H1 (cell line): ENCODE data around the gene BUD23. TPM values are rescaled to one million over a fixed set of nuclear protein-coding genes. Genes with fewer than 3 reads are reported as not detected.
A peak's percentile ranks its signal among the peaks of the same experiment; 100 is the strongest.

Experiments used
- CTCF ChIA-PET: fragments of 300-600 bp; sonication (Branson Sonifier 250); formaldehyde crosslinking; loops from one replicate; lab custom pipeline; 2021; ENCODE audit not compliant: partially characterized antibody; lab: Charles Lee
- POLR2A ChIA-PET: fragments of 300-600 bp; sonication (Branson Sonifier 250); formaldehyde crosslinking; loops from one replicate; lab custom pipeline; 2021; ENCODE audit warnings: inconsistent platforms; ENCODE audit not compliant: partially characterized antibody; lab: Charles Lee
- DNase-seq, 2 experiments: peaks; one replicate each; pipeline versions ENCODE4 v3.0.0 to v3.0.0-alpha.2; 2010 to 2022; ENCODE audit warnings: low spot score in 2 of 2, low read depth in 1 of 2, mixed read lengths in 1 of 2
- FAIRE-seq: peaks from 2 replicates; lab custom pipeline; 2011; peaks lifted over from hg19 to GRCh38; lab: Jason Lieb, UNC
- H2AFZ ChIP-seq: 2 replicates; pipeline ENCODE4 v1.8.1; 2012; ENCODE audit warnings: low read length, inconsistent platforms
- H2AK5ac ChIP-seq: 2 replicates; pipeline ENCODE4 v1.6.1; 2013; ENCODE audit warnings: low read depth, low read length
- H2BK120ac ChIP-seq: replicated peaks from 2 replicates; pipeline ENCODE3; 2013; ENCODE audit warnings: low read depth, low read length, inconsistent platforms
- H2BK12ac ChIP-seq: 2 replicates; pipeline ENCODE4 v1.6.1; 2013; ENCODE audit warnings: low read depth, low read length
- H2BK15ac ChIP-seq: 2 replicates; pipeline ENCODE4 v1.6.1; 2013; ENCODE audit warnings: low read length
- H2BK20ac ChIP-seq: 2 replicates; pipeline ENCODE4 v1.6.1; 2013; ENCODE audit warnings: low read length
- H2BK5ac ChIP-seq: 2 replicates; pipeline ENCODE4 v1.6.1; 2013; ENCODE audit warnings: low read depth, low read length
- H3K14ac ChIP-seq: 2 replicates; pipeline ENCODE4 v1.6.1; 2013; ENCODE audit warnings: inconsistent platforms; ENCODE audit not compliant: insufficient read length
- H3K18ac ChIP-seq: 2 replicates; pipeline ENCODE4 v1.6.1; 2013; ENCODE audit warnings: low read length; ENCODE audit errors: extremely low read depth
- H3K23ac ChIP-seq: 2 replicates; pipeline ENCODE4 v1.6.1; 2013; ENCODE audit warnings: inconsistent platforms; ENCODE audit not compliant: insufficient read length
- H3K23me2 ChIP-seq: 2 replicates; pipeline ENCODE4 v1.6.1; 2013; ENCODE audit warnings: low read depth, low read length
- H3K27ac ChIP-seq: 2 replicates; pipeline ENCODE4 v1.6.1; 2011; ENCODE audit warnings: low read depth, low read length, inconsistent platforms
- H3K27me3 ChIP-seq, 4 experiments: replicated peaks in 1 of 4; 1 replicate in 1 of 4; 2 replicates in 3 of 4; pipeline versions ENCODE4 v1.6.1 to v1.8.1; 2011 to 2013; ENCODE audit warnings: low read length in 3 of 4, mild to moderate bottlenecking in 3 of 4, inconsistent platforms in 2 of 4, mixed read lengths in 2 of 4, moderate library complexity in 1 of 4; ENCODE audit not compliant: control insufficient read depth in 3 of 4, insufficient read depth in 3 of 4; ENCODE audit errors: extremely low read depth in 1 of 4
- H3K36me3 ChIP-seq, 4 experiments: 2 replicates each; pipeline versions ENCODE4 v1.6.1 to v1.8.1; 2011 to 2013; ENCODE audit warnings: mild to moderate bottlenecking in 4 of 4, low read length in 3 of 4, moderate library complexity in 2 of 4, control low read depth in 1 of 4, inconsistent platforms in 1 of 4; ENCODE audit not compliant: insufficient read depth in 4 of 4, control insufficient read depth in 2 of 4
- H3K4ac ChIP-seq: replicated peaks from 2 replicates; pipeline ENCODE3; 2013; ENCODE audit warnings: low read length, low read depth, mixed read lengths, inconsistent platforms; ENCODE audit not compliant: insufficient read length
- H3K4me1 ChIP-seq, 4 experiments: replicated peaks in 1 of 4; 1 replicate in 1 of 4; 2 replicates in 3 of 4; pipeline versions ENCODE4 v1.6.1 to v1.8.1; 2011 to 2013; ENCODE audit warnings: low read length in 3 of 4, inconsistent platforms in 2 of 4, mixed read lengths in 1 of 4; ENCODE audit not compliant: insufficient read depth in 4 of 4, control insufficient read depth in 3 of 4
- H3K4me2 ChIP-seq, 2 experiments: 2 replicates each; pipeline versions ENCODE4 v1.6.1 to v1.8.1; 2011 to 2013; ENCODE audit warnings: low read depth in 2 of 2, low read length in 2 of 2, control low read depth in 1 of 2, inconsistent platforms in 1 of 2, mild to moderate bottlenecking in 1 of 2; ENCODE audit not compliant: insufficient read depth in 1 of 2
- H3K4me3 ChIP-seq, 4 experiments: fragments of 200-600, 300-600 bp in 1 of 4; sonication (generic), shearing (Covaris generic), sonication (Bioruptor Twin) in 1 of 4; 2 replicates each; pipeline versions ENCODE4 v1.5.1 to v1.8.1; 2011 to 2016; ENCODE audit warnings: low read length in 4 of 4, low read depth in 3 of 4, control low read depth in 2 of 4, inconsistent platforms in 2 of 4, mild to moderate bottlenecking in 2 of 4, mixed read lengths in 1 of 4, moderate library complexity in 1 of 4; ENCODE audit not compliant: insufficient read depth in 2 of 4; ENCODE audit errors: extremely low read depth in 1 of 4
- H3K56ac ChIP-seq: replicated peaks from 2 replicates; pipeline ENCODE3; 2013; ENCODE audit warnings: low read depth, mild to moderate bottlenecking, mixed read lengths, low read length, inconsistent platforms; ENCODE audit not compliant: insufficient read length
- H3K79me1 ChIP-seq: 2 replicates; pipeline ENCODE4 v1.6.1; 2013; ENCODE audit warnings: low read depth, low read length, control low read depth
- H3K79me2 ChIP-seq, 2 experiments: 2 replicates each; pipeline versions ENCODE4 v1.6.1 to v1.8.1; 2012 to 2013; ENCODE audit warnings: low read length in 2 of 2, mild to moderate bottlenecking in 2 of 2, inconsistent platforms in 1 of 2; ENCODE audit not compliant: insufficient read depth in 2 of 2, control insufficient read depth in 1 of 2
- H3K9ac ChIP-seq, 4 experiments: replicated peaks in 1 of 4; 1 replicate in 1 of 4; 2 replicates in 3 of 4; pipeline versions ENCODE4 v1.6.1 to v1.8.1; 2011 to 2013; ENCODE audit warnings: low read depth in 3 of 4, low read length in 3 of 4, control low read depth in 2 of 4, mild to moderate bottlenecking in 2 of 4, moderate library complexity in 2 of 4, inconsistent platforms in 1 of 4; ENCODE audit errors: extremely low read depth in 1 of 4
- H3K9me3 ChIP-seq, 2 experiments: 2 replicates each; pipeline versions ENCODE4 v1.6.1 to v1.8.1; 2012 to 2013; ENCODE audit warnings: mild to moderate bottlenecking in 2 of 2, moderate library complexity in 2 of 2, control low read depth in 1 of 2, inconsistent platforms in 1 of 2, low read depth in 1 of 2, low read length in 1 of 2, mixed read lengths in 1 of 2; ENCODE audit not compliant: insufficient read depth in 2 of 2
- H4K20me1 ChIP-seq, 2 experiments: replicated peaks in 1 of 2; 2 replicates each; pipeline versions ENCODE3 to v1.8.1; 2011 to 2013; ENCODE audit warnings: inconsistent platforms in 2 of 2, low read length in 2 of 2, mild to moderate bottlenecking in 1 of 2; ENCODE audit not compliant: insufficient read depth in 2 of 2, control insufficient read depth in 1 of 2
- H4K5ac ChIP-seq: 2 replicates; pipeline ENCODE4 v1.6.1; 2013; ENCODE audit warnings: low read length, low read depth, mixed read lengths, inconsistent platforms; ENCODE audit not compliant: insufficient read length
- H4K8ac ChIP-seq: 2 replicates; pipeline ENCODE4 v1.8.0; 2013; ENCODE audit warnings: mild to moderate bottlenecking, moderate library complexity, low read length, inconsistent platforms; ENCODE audit not compliant: insufficient read depth; ENCODE audit errors: extremely low read depth
- H4K91ac ChIP-seq: replicated peaks from 2 replicates; pipeline ENCODE3; 2013; ENCODE audit warnings: low read length, mixed read lengths, inconsistent platforms; ENCODE audit not compliant: insufficient read length
- BACH1 ChIP-seq: IDR thresholded peaks from 2 replicates; pipeline ENCODE4 v1.6.1; 2012; ENCODE audit warnings: low read length, improper control_type of control experiment
- CREB1 ChIP-seq: IDR thresholded peaks from 2 replicates; pipeline ENCODE4 v1.6.1; 2012; ENCODE audit warnings: inconsistent platforms
- CTBP2 ChIP-seq: IDR thresholded peaks from 2 replicates; pipeline ENCODE4 v1.7.0; 2011; ENCODE audit warnings: borderline replicate concordance, mild to moderate bottlenecking, moderate library complexity, mixed read lengths, low read length; ENCODE audit not compliant: insufficient read depth, insufficient read length
- GTF2F1 ChIP-seq: IDR thresholded peaks from 2 replicates; pipeline ENCODE4 v1.6.1; 2012; ENCODE audit warnings: low read depth, low read length, improper control_type of control experiment, borderline replicate concordance
- MAFK ChIP-seq: IDR thresholded peaks from 2 replicates; pipeline ENCODE4 v1.6.1; 2012; ENCODE audit warnings: low read depth, mild to moderate bottlenecking, improper control_type of control experiment, low read length
- NANOG ChIP-seq: IDR thresholded peaks from 2 replicates; pipeline ENCODE4 v1.6.1; 2011; ENCODE audit warnings: low read length, low read depth, mild to moderate bottlenecking, inconsistent platforms; ENCODE audit not compliant: insufficient read depth, poor library complexity, severe bottlenecking
- POLR2AphosphoS5 ChIP-seq: IDR thresholded peaks from 2 replicates; pipeline ENCODE4 v1.6.1; 2011; ENCODE audit warnings: low read depth, low read length
- SP1 ChIP-seq: IDR thresholded peaks from 2 replicates; pipeline ENCODE4 v1.6.1; 2011; ENCODE audit warnings: low read depth, low read length
- TAF1 ChIP-seq: IDR thresholded peaks from 2 replicates; pipeline ENCODE4 v1.6.1; 2011; ENCODE audit warnings: mild to moderate bottlenecking, low read depth, low read length
- TCF12 ChIP-seq: IDR thresholded peaks from 2 replicates; pipeline ENCODE4 v1.6.1; 2011; ENCODE audit warnings: low read depth, mild to moderate bottlenecking, low read length
- WGBS, 2 experiments: shearing (Covaris generic) in 1 of 2; methylation state at CpG; one replicate each; pipeline versions ENCODE4 v1.1.6 to v1.1.7; 2013 to 2015; ENCODE audit warnings: low lambda C conversion rate in 2 of 2, mixed read lengths in 2 of 2, inconsistent platforms in 1 of 2, low coverage in 1 of 2, missing lambda C conversion rate in 1 of 2; ENCODE audit not compliant: insufficient replicate concordance in 2 of 2, insufficient coverage in 1 of 2, insufficient read length in 1 of 2; ENCODE audit errors: extremely low coverage in 1 of 2, missing lambda C conversion rate in 1 of 2; 5-methylcytosine and 5-hydroxymethylcytosine counted together
- polyA plus RNA-seq, 7 experiments: library from polyadenylated mRNA; depleted of rRNA in 3 of 7; stranded (reverse) in 5 of 7; unstranded in 2 of 7; fragments of >200 nt in 5 of 7; fragments of 200-250 nt in 2 of 7; gene quantifications; 1 replicate in 5 of 7; 2 replicates in 1 of 7; 4 replicates in 1 of 7; pipeline versions ENCODE4 v1.2.1 to v1.2.3, GENCODE V29; 2011 to 2013; ENCODE audit warnings: missing spikeins in 2 of 7, mixed read lengths in 2 of 7
- total RNA-seq: library from RNA; stranded (reverse); fragmentation: NEBNext Ultra II Directional; extraction: Animal tissue kit (Norgen Biotek cat#: 25700); gene quantifications from 2 replicates; pipeline ENCODE4 v1.2.1, GENCODE V29; 2021
- TF ChIP-seq, protein P1 (sequence below): IDR thresholded peaks from 2 replicates; pipeline ENCODE4 v1.6.1; 2012; ENCODE audit warnings: low read length, inconsistent platforms

BUD23 gene
- total and polyA plus RNA-seq, 2 of the 8 experiments (the other 6 are each of a cell fraction or from before 2014, with no cell fraction given), result 72.3 to 78.4 TPM

GRCh38 chr7:73741600-73741999 lies 58.2 kb downstream of the BUD23 start:
- Histone ChIP-seq H3K27me3 (peaks cover 0 to 2% (median 0%) of the 10 kb centered on the region in 4 experiments; a peak in 2 of 7 replicates), H3K4me1 (peaks cover 3 to 39% (median 25%) of the 10 kb centered on the region in 4 experiments), H2BK20ac (no peak overlapping the region), H3K79me2 (peaks cover 0 to 8% of the 10 kb centered on the region in 2 experiments; a peak in 1 of 4 replicates), H2BK5ac (no peak overlapping the region), H3K4ac (no peak overlapping the region), H4K5ac (no peak overlapping the region), H3K36me3 (peaks cover under 1 to 9% (median 8%) of the 10 kb centered on the region in 4 experiments; a peak in 5 of 8 replicates), H3K9ac (no peak overlapping the region; a peak in 2 of 7 replicates), H3K4me3 (peak overlapping the region in 1 of 4 experiments; percentile 52; a peak in 2 of 8 replicates), H3K14ac (no peak overlapping the region), H4K20me1 (peaks cover 8 to 14% of the 10 kb centered on the region in 2 experiments), H3K9me3 (no peaks in the 10 kb centered on the region), H2AK5ac (peak overlapping the region; percentile 17; the same call in 1 of the 2 replicates), H2BK12ac (peak overlapping the region; percentile 89; the same call in 1 of the 2 replicates), H2BK120ac (peak overlapping the region; percentile 4), H3K23ac (no peak overlapping the region), H3K18ac (peak overlapping the region; percentile 32; the same call in 1 of the 2 replicates), H3K4me2 (peak overlapping the region; percentile 66 to 83), H3K56ac (no peak overlapping the region), H2BK15ac (no peak overlapping the region), H3K27ac (peak overlapping the region; percentile 97), H3K23me2 (peaks cover 18% of the 10 kb centered on the region), H4K8ac (no peak overlapping the region), H3K79me1 (0 out of 2 replicates have a peak, but pooled peaks cover 2% of the 10 kb centered on the region), H2AFZ (no peak overlapping the region), H4K91ac (no peak overlapping the region)
- CTCF ChIA-PET, result interaction anchor here (0.6 to 11.1 kb wide), 8 partner anchors 12 to 136 kb away, joined by 3 to 87 read pairs (median 4); no protein-coding TSS in a partner anchor
- DNase-seq (peak in 1 of 2 experiments; percentile 59), FAIRE-seq (peak; percentile 73)
- POLR2A ChIA-PET, result interaction anchor here (0.8 to 9.6 kb wide), 14 partner anchors 8 to 219 kb away, joined by 3 to 82 read pairs (median 5); partner anchors contain the start of genes BAZ1B, CLDN3, CLDN4 and METTL27
- WGBS, 2 experiments, result 49% methylated on average over 5 of the region's 5 CpGs; no CpG with 5 or more reads in 1 of the 2 experiments
- no peak for TF ChIP-seq BACH1
- TF ChIP-seq GTF2F1, result no peak
- TF ChIP-seq SP1, result peak; percentile 79
- peak; percentile 96 for TF ChIP-seq TCF12
- no peak for TF ChIP-seq MAFK
- TF ChIP-seq, protein P1, sequence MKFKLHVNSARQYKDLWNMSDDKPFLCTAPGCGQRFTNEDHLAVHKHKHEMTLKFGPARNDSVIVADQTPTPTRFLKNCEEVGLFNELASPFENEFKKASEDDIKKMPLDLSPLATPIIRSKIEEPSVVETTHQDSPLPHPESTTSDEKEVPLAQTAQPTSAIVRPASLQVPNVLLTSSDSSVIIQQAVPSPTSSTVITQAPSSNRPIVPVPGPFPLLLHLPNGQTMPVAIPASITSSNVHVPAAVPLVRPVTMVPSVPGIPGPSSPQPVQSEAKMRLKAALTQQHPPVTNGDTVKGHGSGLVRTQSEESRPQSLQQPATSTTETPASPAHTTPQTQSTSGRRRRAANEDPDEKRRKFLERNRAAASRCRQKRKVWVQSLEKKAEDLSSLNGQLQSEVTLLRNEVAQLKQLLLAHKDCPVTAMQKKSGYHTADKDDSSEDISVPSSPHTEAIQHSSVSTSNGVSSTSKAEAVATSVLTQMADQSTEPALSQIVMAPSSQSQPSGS, result peak; percentile 48; the same call in 1 of the 2 replicates
- no peak for TF ChIP-seq CTBP2
- peak; percentile 78 for TF ChIP-seq NANOG
- peak; percentile 97 for TF ChIP-seq POLR2AphosphoS5
- TF ChIP-seq TAF1, result 0 out of 2 replicates have a peak, but pooled peaks have one; percentile 40
- TF ChIP-seq CREB1, result peak; percentile 60
